ENCODE results near the gene KCNK10. TPM values are rescaled to one million over a fixed set of nuclear protein-coding genes. Genes with fewer than 3 reads are reported as not detected.

Gene KCNK10
- polyA plus RNA-seq, 3 donors: 0.05 TPM; not detected in 2

GRCh38 chr14:88154926-88155325, 168.1 kb downstream of the KCNK10 start:
- H3K4me1 Mint-ChIP-seq: no peaks in the 10 kb centered on the region
- no CpG with 5 or more reads among the region's 6 CpGs for WGBS (ENCODE audit: insufficient coverage)
- no peaks in the 10 kb centered on the region for H3K36me3 ChIP-seq (replicated peaks in 1 of 2; ENCODE audit: control insufficient read depth in 1 of 2, insufficient read depth in 2 of 2, low read length in 2 of 2)
- H3K27ac Mint-ChIP-seq: no peak overlapping the region
- DNase-seq: peak in 1 of 3 donors; percentile 14
- H3K79me2 ChIP-seq (ENCODE audit: insufficient read depth, low read length): no peaks in the 10 kb centered on the region
- H3K27me3 ChIP-seq (ENCODE audit: control insufficient read depth in 2 of 2, insufficient read depth in 2 of 2, low read length in 2 of 2): peaks cover 6 to 10% of the 10 kb centered on the region in 2 donors
- peaks cover 0 to 5% (median 3%) of the 10 kb centered on the region in 7 donors for H3K9me3 Mint-ChIP-seq
- H3K27me3 Mint-ChIP-seq (ENCODE audit: low read depth in 3 of 3): peaks cover 12 to 13% (median 13%) of the 10 kb centered on the region in 3 donors
- no peaks in the 10 kb centered on the region for H3K4me1 ChIP-seq (ENCODE audit: control insufficient read depth in 1 of 2, insufficient read depth in 2 of 2, low read length in 2 of 2)
- no peak overlapping the region for H2AFZ ChIP-seq (ENCODE audit: insufficient read depth, low read depth, low read length, poor library complexity, severe bottlenecking)
- H3K36me3 Mint-ChIP-seq: no peaks in the 10 kb centered on the region
- intact Hi-C loops (cut with micrococcal nuclease): no loop called here
- no peak overlapping the region for H3K27ac ChIP-seq (ENCODE audit: low read depth in 1 of 2, low read length in 2 of 2)
- no peak overlapping the region for H3K4me2 ChIP-seq (replicated peaks; ENCODE audit: extremely low read depth, low read length, poor library complexity, severe bottlenecking)
- H3K9me3 ChIP-seq (replicated peaks in 1 of 2; ENCODE audit: control insufficient read depth in 1 of 2, insufficient read depth in 1 of 2, low read length in 2 of 2): no peaks in the 10 kb centered on the region
- no peak overlapping the region for H3K4me3 Mint-ChIP-seq
- no peak overlapping the region for H3K4me3 ChIP-seq (replicated peaks in 1 of 3; ENCODE audit: low read depth in 2 of 3, low read length in 3 of 3)
- H3K9ac ChIP-seq (ENCODE audit: insufficient read depth, low read length, poor library complexity, severe bottlenecking): no peak overlapping the region
- TF ChIP-seq CTCF (IDR thresholded peaks at IDR 0.05): no peak
- no peaks in the 10 kb centered on the region for H4K20me1 ChIP-seq (ENCODE audit: insufficient read depth, low read length)

- H3K4me1 ChIP-seq (ENCODE audit: control insufficient read depth in 1 of 2, insufficient read depth in 2 of 2, low read length in 2 of 2): no peaks in the 10 kb centered on the region
- H3K9me3 ChIP-seq (replicated peaks in 1 of 2; ENCODE audit: control insufficient read depth in 1 of 2, insufficient read depth in 1 of 2, low read length in 2 of 2): no peaks in the 10 kb centered on the region
- H3K9me3 Mint-ChIP-seq: peaks cover 0 to 3% (median 2%) of the 10 kb centered on the region in 7 donors
- peaks cover 6 to 10% of the 10 kb centered on the region in 2 donors for H3K27me3 ChIP-seq (ENCODE audit: control insufficient read depth in 2 of 2, insufficient read depth in 2 of 2, low read length in 2 of 2)
- no peaks in the 10 kb centered on the region for H3K36me3 Mint-ChIP-seq
- H3K27ac ChIP-seq (ENCODE audit: low read depth in 1 of 2, low read length in 2 of 2): no peak overlapping the region
- no peak overlapping the region for H3K9ac ChIP-seq (ENCODE audit: insufficient read depth, low read length, poor library complexity, severe bottlenecking)
- no peak overlapping the region for H3K4me3 Mint-ChIP-seq
- peaks cover 7 to 13% (median 9%) of the 10 kb centered on the region in 3 donors for H3K27me3 Mint-ChIP-seq (ENCODE audit: low read depth in 3 of 3)
- intact Hi-C loops (cut with micrococcal nuclease): no loop called here
- H3K4me2 ChIP-seq (replicated peaks; ENCODE audit: extremely low read depth, low read length, poor library complexity, severe bottlenecking): no peak overlapping the region
- H4K20me1 ChIP-seq (ENCODE audit: insufficient read depth, low read length): no peaks in the 10 kb centered on the region
- H3K79me2 ChIP-seq (ENCODE audit: insufficient read depth, low read length): no peaks in the 10 kb centered on the region
- H3K4me3 ChIP-seq (replicated peaks in 1 of 3; ENCODE audit: low read depth in 2 of 3, low read length in 3 of 3): no peak overlapping the region
- no peaks in the 10 kb centered on the region for H3K36me3 ChIP-seq (replicated peaks in 1 of 2; ENCODE audit: control insufficient read depth in 1 of 2, insufficient read depth in 2 of 2, low read length in 2 of 2)
- no peaks in the 10 kb centered on the region for H3K4me1 Mint-ChIP-seq
- DNase-seq: no peak
- H2AFZ ChIP-seq (ENCODE audit: insufficient read depth, low read depth, low read length, poor library complexity, severe bottlenecking): no peak overlapping the region
- TF ChIP-seq CTCF (IDR thresholded peaks at IDR 0.05): no peak
- no peak overlapping the region for H3K27ac Mint-ChIP-seq
- WGBS (ENCODE audit: insufficient coverage): 98% methylated on average over 4 of the region's 4 CpGs
Measured at GRCh38 chr14:88154321-88154720, 168.7 kb downstream of the KCNK10 start.

Measured in CD14-positive monocyte (primary cell).